ENCODE data around the gene RGS6.

RGS6 gene

GRCh38 chr14:71947947-71948500 is 15.8 kb downstream of the RGS6 start:
- no peak for DNase-seq

- DNase-seq = no peak
These were observed 20.4 kb downstream of the RGS6 start for GRCh38 chr14:71952381-71953363.

GRCh38 chr14:71956920-71957563 is 24.8 kb downstream of the RGS6 start:
- DNase-seq = no peak

GRCh38 chr14:71959055-71959454 is 26.8 kb downstream of the RGS6 start:
- no peak for DNase-seq

- DNase-seq = no peak
These were observed 28.5 kb downstream of the RGS6 start for GRCh38 chr14:71960494-71961353.

GRCh38 chr14:71961972-71962371 is 29.7 kb downstream of the RGS6 start:
- DNase-seq = no peak

- no peak for DNase-seq
These were observed 32.5 kb downstream of the RGS6 start for GRCh38 chr14:71964716-71965115.

- no peak for DNase-seq
These were observed 34.3 kb downstream of the RGS6 start for GRCh38 chr14:71966528-71966927.

GRCh38 chr14:71967704-71968103 is 35.5 kb downstream of the RGS6 start:
- DNase-seq = no peak

- DNase-seq = no peak
These were observed 38.0 kb downstream of the RGS6 start for GRCh38 chr14:71970272-71970671.

GRCh38 chr14:71985538-71986189 is 53.4 kb downstream of the RGS6 start:
- no peak for DNase-seq

- no peak for DNase-seq
These were observed 56.2 kb downstream of the RGS6 start for GRCh38 chr14:71988476-71988875.

GRCh38 chr14:71988939-71989338 is 56.7 kb downstream of the RGS6 start:
- DNase-seq = no peak

- no peak for DNase-seq
These were observed 62.2 kb downstream of the RGS6 start for GRCh38 chr14:71994416-71994815.

GRCh38 chr14:71995741-71996140 is 63.5 kb downstream of the RGS6 start:
- no peak for DNase-seq

GRCh38 chr14:71996610-71997009 is 64.4 kb downstream of the RGS6 start:
- DNase-seq = no peak

- no peak for DNase-seq
These were observed 68.7 kb downstream of the RGS6 start for GRCh38 chr14:72000907-72001306.

- no peak for DNase-seq
These were observed 70.5 kb downstream of the RGS6 start for GRCh38 chr14:72002731-72003130.

- DNase-seq = no peak
These were observed 76.4 kb downstream of the RGS6 start for GRCh38 chr14:72008666-72009065.

- no peak for DNase-seq
These were observed 78.2 kb downstream of the RGS6 start for GRCh38 chr14:72010474-72010873.

GRCh38 chr14:72013721-72014345 is 81.6 kb downstream of the RGS6 start:
- no peak for DNase-seq

- DNase-seq = no peak
These were observed 82.3 kb downstream of the RGS6 start for GRCh38 chr14:72014486-72014885.

Data from NCI-H446 treated with DMSO at 0.1 percent for 48 hours (cell line).